HL-60 (cell line): ENCODE data around the gene TMX4.

Source experiments
- DNase-seq, 2 experiments: peaks; one replicate each; pipeline ENCODE4 v3.0.0-alpha.2; 2010 to 2020; ENCODE audit warnings: low read depth in 1 of 2, low spot score in 1 of 2
- H3K27ac ChIP-seq: fragments of 250-450 bp; sonication (Bioruptor Pico); replicated peaks from 2 replicates; pipeline ENCODE4 v1.5.1; 2020; ENCODE audit warnings: mild to moderate bottlenecking, moderate library complexity
- H3K27me3 ChIP-seq: fragments of 250-450 bp; sonication (Bioruptor Pico); 2 replicates; pipeline ENCODE4 v1.5.1; 2021; ENCODE audit warnings: mild to moderate bottlenecking, moderate library complexity; ENCODE audit not compliant: insufficient read depth, poor library complexity, severe bottlenecking
- H3K4me3 ChIP-seq: replicated peaks from 2 replicates; pipeline ENCODE4 v1.5.1; 2011; ENCODE audit warnings: mild to moderate bottlenecking, control low read depth, low read length; ENCODE audit not compliant: insufficient read depth
- GABPA ChIP-seq: IDR thresholded peaks from 2 replicates; pipeline ENCODE4 v1.6.1; 2012; ENCODE audit warnings: low read depth
- POLR2AphosphoS5 ChIP-seq: IDR thresholded peaks from 2 replicates; pipeline ENCODE4 v1.6.1; 2012; ENCODE audit warnings: low read depth
- REST ChIP-seq: IDR thresholded peaks from 2 replicates; pipeline ENCODE4 v1.6.1; 2012; ENCODE audit warnings: low read depth; ENCODE audit not compliant: insufficient replicate concordance
- SPI1 ChIP-seq: IDR thresholded peaks from 2 replicates; pipeline ENCODE4 v1.6.1; 2012; ENCODE audit warnings: low read depth, mild to moderate bottlenecking, borderline replicate concordance
- TF ChIP-seq, protein P1 (sequence below): IDR thresholded peaks from one replicate; pipeline ENCODE4 v1.5.1; 2011; ENCODE audit warnings: low read length, control low read depth, inconsistent platforms; ENCODE audit not compliant: insufficient read depth

TMX4 gene

GRCh38 chr20:8049310-8049709, 29.7 kb upstream of the TMX4 start:
- no peak overlapping the region for H3K4me3 ChIP-seq
- DNase-seq = no peak

GRCh38 chr20:8045946-8046345, 26.4 kb upstream of the TMX4 start:
- DNase-seq = no peak
- Histone ChIP-seq H3K4me3 (no peak overlapping the region), H3K27me3 (no peaks in the 10 kb centered on the region), H3K27ac (no peak overlapping the region)
- TF ChIP-seq, protein P1, sequence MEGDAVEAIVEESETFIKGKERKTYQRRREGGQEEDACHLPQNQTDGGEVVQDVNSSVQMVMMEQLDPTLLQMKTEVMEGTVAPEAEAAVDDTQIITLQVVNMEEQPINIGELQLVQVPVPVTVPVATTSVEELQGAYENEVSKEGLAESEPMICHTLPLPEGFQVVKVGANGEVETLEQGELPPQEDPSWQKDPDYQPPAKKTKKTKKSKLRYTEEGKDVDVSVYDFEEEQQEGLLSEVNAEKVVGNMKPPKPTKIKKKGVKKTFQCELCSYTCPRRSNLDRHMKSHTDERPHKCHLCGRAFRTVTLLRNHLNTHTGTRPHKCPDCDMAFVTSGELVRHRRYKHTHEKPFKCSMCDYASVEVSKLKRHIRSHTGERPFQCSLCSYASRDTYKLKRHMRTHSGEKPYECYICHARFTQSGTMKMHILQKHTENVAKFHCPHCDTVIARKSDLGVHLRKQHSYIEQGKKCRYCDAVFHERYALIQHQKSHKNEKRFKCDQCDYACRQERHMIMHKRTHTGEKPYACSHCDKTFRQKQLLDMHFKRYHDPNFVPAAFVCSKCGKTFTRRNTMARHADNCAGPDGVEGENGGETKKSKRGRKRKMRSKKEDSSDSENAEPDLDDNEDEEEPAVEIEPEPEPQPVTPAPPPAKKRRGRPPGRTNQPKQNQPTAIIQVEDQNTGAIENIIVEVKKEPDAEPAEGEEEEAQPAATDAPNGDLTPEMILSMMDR = no peak
- TF ChIP-seq REST (no peak), POLR2AphosphoS5 (no peak)

More at GRCh38 chr20:8049310-8049709, 29.7 kb upstream of the TMX4 start:
- no peak for TF ChIP-seq SPI1
- TF ChIP-seq, protein P1 = no peak
- no peaks in the 10 kb centered on the region for H3K27me3 ChIP-seq
- H3K27ac ChIP-seq = no peak overlapping the region

- Histone ChIP-seq H3K27me3 (no peaks in the 10 kb centered on the region), H3K27ac (no peak overlapping the region), H3K4me3 (no peak overlapping the region)
- DNase-seq = peak; percentile 7 to 36
- TF ChIP-seq POLR2AphosphoS5 (no peak), REST (no peak)
- TF ChIP-seq, protein P1 = peak; percentile 37
Observed at GRCh38 chr20:8043687-8044282, 24.2 kb upstream of the TMX4 start.

DNA sequence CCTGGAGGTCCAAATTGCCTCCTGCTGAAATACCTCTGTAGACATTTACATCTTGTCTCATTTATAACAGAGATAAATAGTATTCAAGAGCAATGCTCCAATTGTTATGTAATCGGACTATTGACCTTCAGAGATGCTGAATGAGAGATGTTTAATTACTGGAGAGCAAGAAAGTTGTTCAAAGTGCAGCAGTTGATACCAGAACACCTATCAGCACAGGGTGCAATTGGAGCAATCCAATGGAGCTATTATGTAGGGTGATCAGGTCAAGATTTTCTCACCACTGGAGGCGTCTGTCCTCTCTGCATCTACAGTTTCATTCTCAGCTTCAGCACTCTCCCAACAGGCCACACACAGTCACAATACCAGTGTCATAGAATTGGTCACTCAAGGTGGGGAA, 19.5 kb upstream of the TMX4 start:
- no peak for TF ChIP-seq GABPA
- TF ChIP-seq, protein P1 = no peak
- no peak for TF ChIP-seq POLR2AphosphoS5
- TF ChIP-seq SPI1 = no peak
- no peak for TF ChIP-seq REST
- Histone ChIP-seq H3K4me3 (no peak overlapping the region), H3K27ac (no peak overlapping the region), H3K27me3 (no peaks in the 10 kb centered on the region)
- DNase-seq = no peak
